GM13976 (cell line): ENCODE results near the gene PARP14.
"Not testable (repeated sequence)": the region's sequence is repeated elsewhere in the genome, so short reads cannot be mapped to it uniquely, and the experiment has no call there.

ENCODE experiments used
- DNase-seq: peaks from one replicate; pipeline ENCODE4 v3.0.0; 2012; ENCODE audit warnings: low spot score
- CTCF ChIP-seq: IDR thresholded peaks from 2 replicates; pipeline ENCODE4 v1.5.1; 2012; ENCODE audit warnings: borderline replicate concordance, mild to moderate bottlenecking; ENCODE audit not compliant: insufficient read depth; ENCODE audit errors: extremely low read depth, missing control alignments, control extremely low read depth
- in situ Hi-C: fragments of 300-500 bp; cut with MboI; formaldehyde crosslinking; loops from one replicate; pipeline ENCODE4 v1.12.0; 2022; ENCODE audit warnings: low sequenced_read_pairs, mixed read lengths, inconsistent platforms; ENCODE audit not compliant: unreplicated experiment

PARP14 gene

GRCh38 chr3:122679882-122680474 lies 661 bp upstream of the PARP14 start:
- DNase-seq = peak; percentile 18
- in situ Hi-C loops = loop anchor here (5.0 to 10.0 kb wide), 2 partner anchors 123 to 285 kb away; no protein-coding TSS in a partner anchor
- no peak for TF ChIP-seq CTCF

- no peak for TF ChIP-seq CTCF
- DNase-seq = peak; percentile 15
- in situ Hi-C loops = loop anchor here (10.0 kb wide), 1 partner anchor 287 kb away; no protein-coding TSS in a partner anchor
Observed at GRCh38 chr3:122681284-122681973, 790 bp downstream of the PARP14 start.

DNA sequence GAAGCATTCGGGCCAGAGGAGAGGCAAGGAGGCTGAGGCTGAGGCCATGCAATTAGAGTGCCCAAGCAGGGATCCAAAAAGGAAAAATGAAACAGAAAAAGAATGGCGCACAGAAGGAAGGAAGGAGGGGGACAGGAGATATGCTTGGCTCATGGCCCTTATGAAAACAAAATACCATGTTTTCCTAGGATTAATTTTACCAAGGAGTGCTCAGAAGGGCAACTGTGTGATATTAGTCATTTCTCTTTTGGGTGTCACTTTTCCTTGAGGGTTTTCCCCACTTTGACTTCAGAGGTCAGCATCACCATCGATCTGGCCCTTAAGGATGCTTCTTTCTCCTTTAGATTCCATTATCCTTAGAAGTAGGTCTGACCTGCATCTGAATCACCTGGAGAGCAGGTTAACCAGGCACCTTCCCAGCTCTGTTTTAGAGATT lies 1.4 kb downstream of the PARP14 start:
- no peak for TF ChIP-seq CTCF
- no peak for DNase-seq
- in situ Hi-C loops = loop anchor here (10.0 kb wide), 1 partner anchor 287 kb away; no protein-coding TSS in a partner anchor

DNA sequence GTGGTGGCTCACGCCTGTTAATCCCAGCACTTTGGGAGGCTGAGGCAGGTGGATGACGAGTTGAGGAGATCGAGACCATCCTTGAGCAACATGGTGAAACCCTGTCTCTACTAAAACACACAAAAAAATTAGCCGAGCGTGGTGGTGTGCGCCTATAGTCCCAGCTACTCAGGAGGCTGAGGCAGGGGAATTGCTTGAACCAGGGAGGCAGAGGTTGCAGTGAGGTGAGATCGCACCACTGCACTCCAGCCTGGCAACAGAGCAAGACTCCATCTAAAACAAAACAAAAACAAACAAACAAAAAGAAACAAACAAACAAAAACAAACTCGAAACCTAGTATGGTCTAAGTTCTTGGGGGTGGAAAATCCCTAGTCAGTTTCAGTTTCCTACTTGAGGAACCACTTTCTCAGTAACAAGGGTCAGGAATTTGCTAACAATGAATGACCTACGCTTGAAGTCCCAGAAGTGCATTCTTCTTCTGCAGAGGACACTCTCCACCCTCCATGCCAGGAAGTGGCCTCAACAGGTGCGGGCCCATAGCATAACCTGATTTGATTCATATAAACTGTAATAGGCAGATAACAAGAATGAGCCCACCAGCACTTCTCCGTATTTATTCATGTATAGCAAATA lies 2.3 kb downstream of the PARP14 start:
- DNase-seq = not testable (repeated sequence)
- in situ Hi-C loops = loop anchor here (10.0 kb wide), 1 partner anchor 288 kb away; no protein-coding TSS in a partner anchor

- in situ Hi-C loops = loop anchor here (10.0 kb wide), 1 partner anchor 292 kb away; no protein-coding TSS in a partner anchor
- no peak for TF ChIP-seq CTCF
- no peak for DNase-seq
Observed at GRCh38 chr3:122687298-122687697, 6.7 kb downstream of the PARP14 start.

DNA sequence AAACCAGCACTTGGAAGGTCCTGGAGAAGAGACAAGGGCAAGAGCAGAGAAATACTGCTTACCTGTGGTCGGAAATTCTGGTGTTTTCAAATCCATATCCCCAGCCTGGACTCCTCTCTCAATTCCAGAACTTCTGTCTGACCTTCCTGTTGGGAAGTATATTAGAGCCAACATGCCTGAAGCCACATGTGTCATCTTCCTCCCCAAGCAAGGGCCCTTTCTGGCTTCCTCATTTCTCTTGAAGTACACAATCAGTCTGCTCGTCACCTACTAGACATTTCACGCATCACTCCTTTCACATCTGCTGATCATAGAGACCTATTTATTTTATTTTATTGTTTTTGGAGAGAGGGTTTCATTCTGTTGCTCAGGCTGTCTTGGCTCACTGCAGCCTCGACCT lies 8.4 kb downstream of the PARP14 start:
- in situ Hi-C loops = loop anchor here (10.0 kb wide), 1 partner anchor 294 kb away; no protein-coding TSS in a partner anchor
- no peak for TF ChIP-seq CTCF
- DNase-seq = no peak

DNA sequence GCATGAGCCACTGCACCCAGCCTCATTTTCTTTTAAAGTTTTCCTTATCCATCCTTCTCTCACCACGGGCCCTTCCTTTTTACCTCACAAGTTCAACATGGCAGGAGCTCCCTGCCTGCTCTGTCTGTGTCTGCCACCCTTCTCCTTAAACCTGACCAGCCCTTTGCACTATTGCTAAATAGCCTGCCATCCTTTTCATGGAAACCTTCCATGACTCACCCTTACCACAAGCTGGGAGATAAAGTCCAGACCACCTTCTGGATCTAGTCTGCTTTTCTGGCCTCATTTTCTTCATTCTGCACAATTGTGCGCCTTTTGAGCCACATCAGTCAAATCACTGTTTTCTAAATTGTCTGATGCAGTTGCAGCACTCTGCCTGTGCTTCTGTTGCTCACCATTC lies 8.9 kb downstream of the PARP14 start:
- no peak for TF ChIP-seq CTCF
- in situ Hi-C loops = loop anchor here (10.0 kb wide), 1 partner anchor 295 kb away; no protein-coding TSS in a partner anchor
- DNase-seq = no peak
